ENCODE results near the gene DOCK4.
A peak's percentile ranks its signal among the peaks of the same experiment; 100 is the strongest.

DOCK4 gene

DNA sequence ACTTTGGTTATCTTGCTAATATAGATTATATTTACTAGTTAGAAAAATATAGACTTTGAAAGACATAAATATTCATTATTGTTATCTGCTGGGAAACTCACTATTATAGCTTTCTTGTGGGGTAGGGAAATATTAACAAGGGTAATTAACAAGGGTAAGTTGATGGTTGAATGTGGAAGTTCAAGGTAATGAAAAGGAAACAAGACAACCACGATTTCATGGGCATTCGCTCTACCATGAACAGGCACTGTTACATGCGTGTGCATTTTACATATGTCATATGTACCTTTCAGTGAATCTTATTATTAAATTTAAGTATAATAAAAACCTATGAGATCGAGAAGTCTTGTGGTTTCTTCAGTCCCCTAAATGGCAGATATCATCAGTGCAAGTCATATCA is 392.9 kb downstream of the DOCK4 start:
- Mint-ChIP-seq H3K36me3 (ENCODE audit: low read depth) (peaks cover 16% of the 10 kb centered on the region), H3K27ac (no peak overlapping the region), H3K4me3 (no peak overlapping the region), H3K4me1 (no peaks in the 10 kb centered on the region), H3K27me3 (ENCODE audit: low read depth) (no peaks in the 10 kb centered on the region), H3K9me3 (no peaks in the 10 kb centered on the region)
- no peak for TF ChIP-seq CTCF (IDR thresholded peaks at IDR 0.05; ENCODE audit: unreplicated experiment in 3 of 3)

GRCh38 chr7:111806232-111806631 is 400.0 kb downstream of the DOCK4 start:
- Mint-ChIP-seq H3K36me3 (ENCODE audit: low read depth) (peaks cover 61% of the 10 kb centered on the region), H3K27me3 (ENCODE audit: low read depth) (no peaks in the 10 kb centered on the region), H3K9me3 (peaks cover 15% of the 10 kb centered on the region), H3K27ac (peak overlapping the region in 1 of 3 experiments; percentile 4), H3K4me1 (no peaks in the 10 kb centered on the region), H3K4me3 (no peak overlapping the region)
- no peak for TF ChIP-seq CTCF (IDR thresholded peaks at IDR 0.05; ENCODE audit: unreplicated experiment in 3 of 3)

DNA sequence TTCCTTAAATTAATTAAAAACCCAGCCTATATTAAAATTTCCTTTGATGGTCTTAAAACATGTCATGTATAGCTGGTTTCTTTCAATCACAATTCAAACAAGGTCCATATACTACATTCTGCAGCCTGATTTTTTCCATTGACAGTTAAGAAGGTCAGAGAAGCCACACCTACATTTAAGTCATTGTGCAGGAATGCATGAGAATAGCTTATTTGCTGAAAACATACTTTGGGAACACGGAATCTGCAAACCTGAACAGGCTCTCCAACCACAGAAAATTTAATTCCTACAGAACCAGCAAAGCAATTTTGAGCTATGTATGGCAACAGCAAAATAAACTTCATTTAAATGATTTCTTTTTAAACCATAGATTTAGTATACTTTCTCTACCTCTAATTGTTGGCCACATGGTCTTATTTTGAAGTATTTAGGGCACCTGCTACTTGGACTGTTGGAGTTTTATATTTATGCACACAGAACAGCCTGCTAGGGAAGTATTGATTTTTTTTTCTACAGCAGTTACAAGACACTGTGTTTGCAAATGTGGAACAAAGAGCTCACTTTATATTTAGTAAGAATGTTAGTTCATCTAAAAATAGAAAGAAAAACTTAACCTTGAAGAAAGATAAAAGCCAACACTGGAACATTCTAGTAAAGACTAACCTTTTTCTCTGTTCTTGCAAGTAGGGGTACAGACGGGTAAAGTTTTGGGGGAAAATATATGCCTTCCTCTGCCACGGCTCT is 403.0 kb downstream of the DOCK4 start:
- H3K36me3 Mint-ChIP-seq (ENCODE audit: low read depth) = peaks cover 68% of the 10 kb centered on the region
- H3K27ac Mint-ChIP-seq = peak overlapping the region in 1 of 3 experiments; percentile 33
- H3K9me3 Mint-ChIP-seq = peaks cover 37% of the 10 kb centered on the region
- no peaks in the 10 kb centered on the region for H3K4me1 Mint-ChIP-seq
- H3K27me3 Mint-ChIP-seq (ENCODE audit: low read depth) = no peaks in the 10 kb centered on the region
- H3K4me3 Mint-ChIP-seq = no peak overlapping the region
- no peak for TF ChIP-seq CTCF (IDR thresholded peaks at IDR 0.05; ENCODE audit: unreplicated experiment in 3 of 3)

GRCh38 chr7:111802194-111802772 is 403.9 kb downstream of the DOCK4 start:
- H3K27me3 Mint-ChIP-seq (ENCODE audit: low read depth) = no peaks in the 10 kb centered on the region
- H3K4me1 Mint-ChIP-seq = no peaks in the 10 kb centered on the region
- no peak overlapping the region for H3K27ac Mint-ChIP-seq
- peaks cover 44% of the 10 kb centered on the region for H3K9me3 Mint-ChIP-seq
- H3K4me3 Mint-ChIP-seq = no peak overlapping the region
- H3K36me3 Mint-ChIP-seq (ENCODE audit: low read depth) = peaks cover 69% of the 10 kb centered on the region
- TF ChIP-seq CTCF (IDR thresholded peaks at IDR 0.05; ENCODE audit: unreplicated experiment in 3 of 3) = no peak

DNA sequence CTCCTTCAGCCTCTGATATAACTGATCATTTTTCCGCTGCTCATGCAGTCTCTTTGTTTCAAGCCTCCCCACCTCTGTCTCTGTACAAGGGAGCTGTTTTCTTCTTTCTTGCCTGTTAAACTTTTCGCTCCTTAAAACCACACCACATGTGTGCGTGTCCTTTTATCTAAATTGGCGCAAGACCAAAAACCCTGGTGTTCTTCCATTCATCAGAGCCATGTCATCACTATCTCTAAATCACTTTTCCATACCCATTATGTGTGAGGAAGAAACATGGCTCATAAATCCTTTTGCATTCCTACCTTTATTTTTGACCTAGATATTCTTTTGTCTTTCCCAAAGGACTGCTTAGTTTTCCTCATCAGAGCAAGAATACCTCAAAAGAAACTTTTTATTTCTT is 404.9 kb downstream of the DOCK4 start:
- Mint-ChIP-seq H3K36me3 (ENCODE audit: low read depth) (peaks cover 72% of the 10 kb centered on the region), H3K4me3 (no peak overlapping the region), H3K4me1 (no peaks in the 10 kb centered on the region), H3K27ac (no peak overlapping the region), H3K9me3 (peaks cover 52% of the 10 kb centered on the region), H3K27me3 (ENCODE audit: low read depth) (no peaks in the 10 kb centered on the region)
- no peak for TF ChIP-seq CTCF (IDR thresholded peaks at IDR 0.05; ENCODE audit: unreplicated experiment in 3 of 3)

- Mint-ChIP-seq H3K27me3 (ENCODE audit: low read depth) (no peaks in the 10 kb centered on the region), H3K36me3 (ENCODE audit: low read depth) (peaks cover 86% of the 10 kb centered on the region), H3K4me3 (no peak overlapping the region), H3K27ac (no peak overlapping the region), H3K9me3 (peaks cover 73% of the 10 kb centered on the region), H3K4me1 (no peaks in the 10 kb centered on the region)
- TF ChIP-seq CTCF (IDR thresholded peaks at IDR 0.05; ENCODE audit: unreplicated experiment in 3 of 3) = no peak
These were observed 409.5 kb downstream of the DOCK4 start for GRCh38 chr7:111796671-111797070.
